Neuronal stem cell (in vitro differentiated cells): ENCODE measurements around the gene RBM45.

Source experiments
- DNase-seq: peaks from one replicate; pipeline ENCODE4 v3.0.0-alpha.2; 2013; ENCODE audit warnings: low spot score
- H2AFZ ChIP-seq: one replicate; pipeline ENCODE4 v1.6.1; 2013; ENCODE audit warnings: mild to moderate bottlenecking, low read length, inconsistent platforms
- H2AK5ac ChIP-seq: 2 replicates; pipeline ENCODE4 v1.6.1; 2013; ENCODE audit warnings: low read depth, mild to moderate bottlenecking, inconsistent platforms, low read length, moderate library complexity, mixed read lengths
- H2BK120ac ChIP-seq: 2 replicates; pipeline ENCODE4 v1.6.1; 2013; ENCODE audit warnings: low read depth, mild to moderate bottlenecking, inconsistent platforms, low read length, moderate library complexity, mixed read lengths
- H2BK12ac ChIP-seq: one replicate; pipeline ENCODE4 v1.6.1; 2013; ENCODE audit warnings: low read length, inconsistent platforms
- H2BK15ac ChIP-seq: 2 replicates; pipeline ENCODE4 v1.6.1; 2013; ENCODE audit warnings: mild to moderate bottlenecking, low read length, inconsistent platforms, mixed read lengths
- H2BK5ac ChIP-seq: one replicate; pipeline ENCODE4 v1.6.1; 2013; ENCODE audit warnings: inconsistent platforms, mild to moderate bottlenecking, low read length, moderate library complexity
- H3K14ac ChIP-seq: one replicate; pipeline ENCODE4 v1.6.1; 2013; ENCODE audit warnings: low read length, inconsistent platforms
- H3K18ac ChIP-seq: 2 replicates; pipeline ENCODE4 v1.6.1; 2013; ENCODE audit warnings: low read length, inconsistent platforms
- H3K23ac ChIP-seq: 2 replicates; pipeline ENCODE4 v1.6.1; 2013; ENCODE audit warnings: low read depth, mild to moderate bottlenecking, mixed read lengths, low read length, inconsistent platforms; ENCODE audit not compliant: poor library complexity
- H3K27ac ChIP-seq: replicated peaks from 3 replicates; pipeline ENCODE4 v1.5.1; 2013; ENCODE audit warnings: low read length, inconsistent platforms
- H3K27me3 ChIP-seq, 3 experiments: 2 replicates each; pipeline ENCODE4 v1.6.1; 2013; ENCODE audit warnings: low read length in 3 of 3, mild to moderate bottlenecking in 2 of 3, inconsistent platforms in 1 of 3, low read depth in 1 of 3, mixed read lengths in 1 of 3, moderate library complexity in 1 of 3; ENCODE audit not compliant: control insufficient read depth in 3 of 3, insufficient read depth in 3 of 3
- H3K36me3 ChIP-seq, 2 donors: replicated peaks in 1 of 2; 2 replicates each; pipeline ENCODE4 v1.6.1; 2013; ENCODE audit warnings: low read length in 2 of 2; ENCODE audit not compliant: control insufficient read depth in 2 of 2, insufficient read depth in 2 of 2
- H3K4ac ChIP-seq: 2 replicates; pipeline ENCODE4 v1.6.1; 2013; ENCODE audit warnings: inconsistent platforms, mild to moderate bottlenecking, low read length, moderate library complexity
- H3K4me1 ChIP-seq, 2 donors: 1 replicate in 1 of 2; 2 replicates in 1 of 2; pipeline ENCODE4 v1.6.1; 2013; ENCODE audit warnings: low read length in 2 of 2, low read depth in 1 of 2; ENCODE audit not compliant: control insufficient read depth in 2 of 2, insufficient read depth in 1 of 2
- H3K4me2 ChIP-seq: one replicate; pipeline ENCODE4 v1.6.1; 2013; ENCODE audit warnings: mild to moderate bottlenecking, low read length, inconsistent platforms; ENCODE audit not compliant: insufficient read depth, poor library complexity, severe bottlenecking
- H3K4me3 ChIP-seq, 2 donors: 2 replicates each; pipeline ENCODE4 v1.5.1; 2013; ENCODE audit warnings: low read length in 2 of 2, mild to moderate bottlenecking in 2 of 2, inconsistent platforms in 1 of 2, moderate library complexity in 1 of 2
- H3K79me1 ChIP-seq: one replicate; pipeline ENCODE4 v1.6.1; 2013; ENCODE audit warnings: low read depth, mild to moderate bottlenecking, inconsistent platforms, low read length, moderate library complexity
- H3K9ac ChIP-seq: one replicate; pipeline ENCODE4 v1.6.1; 2013; ENCODE audit warnings: mild to moderate bottlenecking, low read depth, low read length, inconsistent platforms; ENCODE audit not compliant: poor library complexity
- H3K9me3 ChIP-seq, 2 donors: replicated peaks in 1 of 2; 2 replicates each; pipeline versions ENCODE3 to v1.6.1; 2013; ENCODE audit warnings: low read length in 2 of 2, mild to moderate bottlenecking in 2 of 2, inconsistent platforms in 1 of 2, low read depth in 1 of 2, mixed read lengths in 1 of 2, moderate library complexity in 1 of 2; ENCODE audit not compliant: control insufficient read depth in 2 of 2, insufficient read depth in 1 of 2
- H4K8ac ChIP-seq: one replicate; pipeline ENCODE4 v1.6.1; 2013; ENCODE audit warnings: low read depth, mild to moderate bottlenecking, inconsistent platforms, low read length, moderate library complexity
- H4K91ac ChIP-seq: one replicate; pipeline ENCODE4 v1.6.1; 2013; ENCODE audit warnings: low read length, low read depth, mild to moderate bottlenecking, inconsistent platforms; ENCODE audit not compliant: poor library complexity
- WGBS, 2 donors: extraction: QIAGEN DNeasy Blood & Tissue Kit; methylation state at CpG; one replicate each; pipeline ENCODE4 v1.1.7; 2013; ENCODE audit warnings: missing lambda C conversion rate in 2 of 2, mixed read lengths in 1 of 2; ENCODE audit not compliant: insufficient read length in 2 of 2, insufficient replicate concordance in 1 of 2; ENCODE audit errors: extremely low coverage in 2 of 2; 5-methylcytosine and 5-hydroxymethylcytosine counted together

The RBM45 gene

DNA sequence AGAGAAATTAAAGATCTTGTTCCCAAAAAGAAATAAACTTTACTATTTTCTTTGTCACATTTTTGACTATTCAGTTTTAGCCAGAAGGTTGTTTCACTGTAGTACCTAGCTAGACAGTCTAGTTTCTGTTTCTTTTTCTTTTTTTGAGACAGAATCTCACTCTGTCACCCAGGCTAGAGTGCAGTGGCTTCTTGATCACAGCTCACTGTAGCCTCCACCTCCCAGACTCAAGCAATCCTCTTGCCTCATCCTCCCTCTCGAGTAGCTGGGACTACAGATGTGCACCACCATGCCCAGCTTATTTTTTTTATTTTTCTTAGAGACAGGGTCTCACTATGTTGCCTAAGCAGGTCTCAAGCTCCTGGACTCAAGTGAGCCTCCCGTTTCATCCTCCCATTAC is 2.2 kb downstream of the RBM45 start:
- H3K9ac ChIP-seq: no peak overlapping the region
- no peaks in the 10 kb centered on the region for H3K9me3 ChIP-seq
- H3K23ac ChIP-seq: no peak overlapping the region
- no CpG with 5 or more reads among the region's 2 CpGs for WGBS, 2 donors
- no peak overlapping the region for H2BK15ac ChIP-seq
- H3K36me3 ChIP-seq: peaks cover 0 to 16% of the 10 kb centered on the region in 2 donors
- no peak overlapping the region for H3K4me3 ChIP-seq
- no peak overlapping the region for H2AK5ac ChIP-seq
- H2BK5ac ChIP-seq: no peak overlapping the region
- H3K4me1 ChIP-seq: peaks cover 0 to 1% of the 10 kb centered on the region in 2 donors
- no peak overlapping the region for H4K91ac ChIP-seq
- H2BK120ac ChIP-seq: no peak overlapping the region
- H3K4me2 ChIP-seq: no peak overlapping the region
- H3K18ac ChIP-seq: no peak overlapping the region
- no peaks in the 10 kb centered on the region for H3K27me3 ChIP-seq
- no peak overlapping the region for H3K14ac ChIP-seq
- no peak overlapping the region for H2AFZ ChIP-seq
- H3K79me1 ChIP-seq: no peaks in the 10 kb centered on the region
- H3K27ac ChIP-seq: no peak overlapping the region
- H2BK12ac ChIP-seq: no peak overlapping the region
- H3K4ac ChIP-seq: no peak overlapping the region
- H4K8ac ChIP-seq: no peak overlapping the region
- DNase-seq: no peak

DNA sequence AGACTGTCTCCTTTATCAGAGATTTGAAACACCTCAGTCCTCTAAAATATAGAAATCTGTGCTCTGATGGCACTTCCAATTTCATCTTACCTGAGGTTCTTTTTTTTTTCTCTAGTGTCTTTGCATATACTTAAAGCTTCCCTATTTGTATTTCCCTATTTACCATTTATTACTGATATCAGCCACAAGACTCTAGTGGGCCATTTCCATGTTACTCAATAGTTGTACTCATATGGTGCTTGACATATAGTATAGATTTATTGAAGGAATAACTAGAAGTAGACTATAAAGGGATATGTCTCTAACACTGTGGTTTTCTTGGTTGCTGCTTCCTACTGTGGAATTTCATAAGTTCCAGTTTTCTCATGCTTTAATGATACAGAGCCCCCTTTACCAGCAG is 3.0 kb downstream of the RBM45 start:
- H2BK12ac ChIP-seq: no peak overlapping the region
- no peak overlapping the region for H3K27ac ChIP-seq
- no peak overlapping the region for H3K14ac ChIP-seq
- no peak overlapping the region for H3K4me2 ChIP-seq
- no peak overlapping the region for H3K4me3 ChIP-seq
- peaks cover 0 to 1% of the 10 kb centered on the region in 2 donors for H3K4me1 ChIP-seq
- no peak overlapping the region for H2AFZ ChIP-seq
- H2BK15ac ChIP-seq: no peak overlapping the region
- no peaks in the 10 kb centered on the region for H3K79me1 ChIP-seq
- no peak overlapping the region for H2AK5ac ChIP-seq
- H3K36me3 ChIP-seq: peaks cover 0 to 16% of the 10 kb centered on the region in 2 donors
- no peak overlapping the region for H3K18ac ChIP-seq
- H3K9me3 ChIP-seq: no peaks in the 10 kb centered on the region
- H3K9ac ChIP-seq: no peak overlapping the region
- no peak overlapping the region for H4K91ac ChIP-seq
- no peak overlapping the region for H2BK120ac ChIP-seq
- no peak overlapping the region for H3K23ac ChIP-seq
- no peak overlapping the region for H4K8ac ChIP-seq
- no peak overlapping the region for H2BK5ac ChIP-seq
- H3K4ac ChIP-seq: no peak overlapping the region
- DNase-seq: no peak
- no peaks in the 10 kb centered on the region for H3K27me3 ChIP-seq

DNA sequence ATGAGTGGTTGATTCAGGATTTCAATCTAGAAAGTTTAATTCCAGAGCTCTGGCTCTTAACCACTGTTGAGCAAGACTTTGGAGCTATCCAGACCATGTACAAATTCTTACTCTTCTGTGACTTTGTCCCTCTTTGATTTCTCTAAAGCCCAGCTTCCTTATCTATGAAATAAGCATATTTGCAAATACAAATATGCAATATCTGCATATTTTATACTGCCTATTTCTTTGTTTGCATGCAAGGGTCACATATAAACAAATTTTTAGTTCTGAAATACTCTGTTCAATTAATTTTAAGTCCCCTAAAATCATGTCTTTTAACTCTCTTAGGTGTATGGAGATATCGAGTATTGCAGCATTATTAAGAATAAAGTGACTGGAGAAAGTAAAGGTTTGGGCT is 5.5 kb downstream of the RBM45 start:
- WGBS, 2 donors: no CpG with 5 or more reads among the region's 1 CpG

DNA sequence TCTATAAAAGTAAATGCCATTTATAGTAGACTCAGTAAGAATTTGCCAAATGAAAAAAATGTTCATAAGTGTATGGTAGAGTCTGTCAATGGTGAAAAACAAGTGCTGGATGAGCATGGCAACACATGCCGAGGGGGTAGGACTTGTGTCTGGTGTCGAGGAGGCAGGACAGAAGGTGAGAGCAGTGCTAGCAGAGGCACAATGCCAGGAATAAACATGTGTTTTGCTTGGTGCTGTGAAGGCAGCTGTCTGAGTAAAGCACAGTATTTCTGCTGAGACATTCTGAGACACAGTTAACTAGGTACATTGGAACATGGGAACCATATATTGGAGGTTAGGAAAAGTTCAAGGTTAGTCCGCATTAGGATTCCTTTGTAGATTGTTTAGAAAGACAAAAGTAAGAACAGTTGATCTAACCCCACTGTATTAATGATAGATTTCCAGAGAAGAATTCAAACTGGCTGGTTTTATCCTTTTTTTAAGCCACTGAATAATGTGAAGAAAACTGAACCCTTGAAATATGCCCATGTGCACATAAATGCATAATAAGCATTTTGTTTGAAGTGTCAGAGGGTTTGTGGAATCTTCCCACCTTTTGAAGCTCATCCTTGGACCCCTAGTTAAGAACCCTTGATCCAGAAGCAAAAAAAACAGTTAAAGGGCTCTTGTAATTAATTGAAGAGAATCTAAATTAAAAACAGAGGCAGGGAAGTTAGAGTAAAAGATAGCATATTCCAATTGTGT is 7.1 kb downstream of the RBM45 start:
- H3K4me1 ChIP-seq: peaks cover 0 to 1% of the 10 kb centered on the region in 2 donors
- no peak overlapping the region for H3K27ac ChIP-seq
- H3K4me2 ChIP-seq: no peak overlapping the region
- no peaks in the 10 kb centered on the region for H3K79me1 ChIP-seq
- H2BK5ac ChIP-seq: no peak overlapping the region
- H2BK15ac ChIP-seq: no peak overlapping the region
- no peak overlapping the region for H2BK12ac ChIP-seq
- no peak for DNase-seq
- H3K4ac ChIP-seq: no peak overlapping the region
- no peak overlapping the region for H4K91ac ChIP-seq
- peak overlapping the region; percentile 98 for H3K14ac ChIP-seq
- H3K4me3 ChIP-seq: no peak overlapping the region
- peaks cover 0 to 54% of the 10 kb centered on the region in 2 donors for H3K36me3 ChIP-seq
- H3K9ac ChIP-seq: no peak overlapping the region
- no peak overlapping the region for H3K18ac ChIP-seq
- H2AFZ ChIP-seq: no peak overlapping the region
- H3K27me3 ChIP-seq: no peaks in the 10 kb centered on the region
- H3K9me3 ChIP-seq: no peaks in the 10 kb centered on the region
- H4K8ac ChIP-seq: no peak overlapping the region
- H2AK5ac ChIP-seq: no peak overlapping the region
- H3K23ac ChIP-seq: peak overlapping the region; percentile 91
- no peak overlapping the region for H2BK120ac ChIP-seq
- whole genome bisulfite sequencing, 2 donors: no CpG with 5 or more reads among the region's 3 CpGs

More for the DNA sequence above, 5.5 kb downstream of the RBM45 start:
- no peak overlapping the region for H2BK120ac ChIP-seq
- H2AFZ ChIP-seq: no peak overlapping the region
- H4K8ac ChIP-seq: no peak overlapping the region
- no peak overlapping the region for H3K4me2 ChIP-seq
- H3K23ac ChIP-seq: no peak overlapping the region
- no peak overlapping the region for H2BK5ac ChIP-seq
- peaks cover 0 to 1% of the 10 kb centered on the region in 2 donors for H3K4me1 ChIP-seq
- peaks cover 0 to 37% of the 10 kb centered on the region in 2 donors for H3K36me3 ChIP-seq
- no peak overlapping the region for H3K14ac ChIP-seq
- no peak overlapping the region for H3K4me3 ChIP-seq
- H3K9ac ChIP-seq: no peak overlapping the region
- DNase-seq: no peak
- H2BK12ac ChIP-seq: no peak overlapping the region
- no peak overlapping the region for H3K18ac ChIP-seq
- no peak overlapping the region for H2AK5ac ChIP-seq
- no peaks in the 10 kb centered on the region for H3K9me3 ChIP-seq
- no peak overlapping the region for H3K27ac ChIP-seq
- H4K91ac ChIP-seq: no peak overlapping the region
- H3K79me1 ChIP-seq: no peaks in the 10 kb centered on the region
- H3K27me3 ChIP-seq: no peaks in the 10 kb centered on the region
- H3K4ac ChIP-seq: no peak overlapping the region
- no peak overlapping the region for H2BK15ac ChIP-seq
